GM12878 (cell line): ENCODE data around the gene AIP. TPM values are rescaled to one million over a fixed set of nuclear protein-coding genes. Genes with fewer than 3 reads are reported as not detected.

Experiments
- ATAC-seq: fragments of 200-7000 bp; cut with Tn5 transposase; 3 replicates; pipeline ENCODE4 v1.9.1; 2020; ENCODE audit warnings: mild to moderate bottlenecking, moderate library complexity
- BruUV-seq: library from RNA; stranded (reverse); fragments of 400-500 nt; replicated peaks from 2 replicates; lab custom pipeline; 2021; lab: Mats Ljungman, UMichigan
- CTCF ChIA-PET: fragments of 300-600 bp; sonication (Branson Sonifier 250); formaldehyde crosslinking; extraction: SDS; loops from one replicate; lab custom pipeline; 2021; ENCODE audit warnings: inconsistent platforms; lab: Yijun Ruan, JAX
- POLR2A ChIA-PET: fragments of 350-600 bp; formaldehyde crosslinking; extraction: SDS; loops from one replicate; lab custom pipeline; 2021; ENCODE audit warnings: inconsistent platforms; lab: Charles Lee
- RAD21 ChIA-PET: fragments of 300-600 bp; sonication (Branson Sonifier 250); formaldehyde crosslinking; loops from one replicate; lab custom pipeline; 2023; ENCODE audit warnings: antibody characterized with exemption; ENCODE audit not compliant: unreplicated experiment; lab: Charles Lee
- SMC1A ChIA-PET: fragments of 300-600 bp; sonication (Branson Sonifier 250); formaldehyde crosslinking; loops from one replicate; lab custom pipeline; 2023; ENCODE audit not compliant: unreplicated experiment, uncharacterized antibody; lab: Charles Lee
- DNase-seq: peaks from one replicate; pipeline ENCODE4 v3.0.0-alpha.2; 2011; ENCODE audit warnings: low read depth, low spot score
- FAIRE-seq: peaks from 3 replicates; lab custom pipeline; 2011; peaks lifted over from hg19 to GRCh38; lab: Jason Lieb, UNC
- H2AFZ ChIP-seq: 2 replicates; pipeline ENCODE4 v1.6.0; 2011; ENCODE audit warnings: low read depth, low read length, control low read depth; ENCODE audit not compliant: control insufficient read depth
- H3K27ac ChIP-seq: 2 replicates; pipeline ENCODE4 v1.5.1; 2011; ENCODE audit warnings: control low read depth; ENCODE audit not compliant: control insufficient read depth, insufficient read depth
- H3K27me3 ChIP-seq, 2 experiments: replicated peaks in 1 of 2; 2 replicates each; pipeline versions ENCODE4 v1.6.0 to v1.6.1; 2011; ENCODE audit warnings: low read length in 1 of 2; ENCODE audit not compliant: control insufficient read depth in 2 of 2, insufficient read depth in 2 of 2
- H3K36me3 ChIP-seq, 2 experiments: 2 replicates each; pipeline ENCODE4 v1.5.1; 2011; ENCODE audit warnings: low read length in 1 of 2; ENCODE audit not compliant: control insufficient read depth in 2 of 2, insufficient read depth in 2 of 2
- H3K4me1 ChIP-seq: 2 replicates; pipeline ENCODE4 v1.6.1; 2011; ENCODE audit warnings: mild to moderate bottlenecking, low read length, moderate library complexity, mixed read lengths; ENCODE audit not compliant: control insufficient read depth, insufficient read depth
- H3K4me2 ChIP-seq: 2 replicates; pipeline ENCODE4 v1.6.0; 2011; ENCODE audit warnings: control low read depth; ENCODE audit not compliant: control insufficient read depth, insufficient read depth
- H3K4me3 ChIP-seq: fragments of 200-600 bp; sonication (generic); 2 replicates; pipeline ENCODE4 v1.5.1; 2016
- H3K79me2 ChIP-seq: 2 replicates; pipeline ENCODE4 v1.6.0; 2011; ENCODE audit warnings: low read length; ENCODE audit not compliant: control insufficient read depth, insufficient read depth
- H3K9ac ChIP-seq: 2 replicates; pipeline ENCODE4 v1.8.0; 2011; ENCODE audit warnings: low read length, control low read depth, mixed read lengths; ENCODE audit not compliant: control insufficient read depth, insufficient read depth
- H3K9me3 ChIP-seq: replicated peaks from 3 replicates; pipeline ENCODE4 v1.5.1; 2011; ENCODE audit warnings: mild to moderate bottlenecking, low read length; ENCODE audit not compliant: control insufficient read depth, insufficient read depth
- H4K20me1 ChIP-seq: 2 replicates; pipeline ENCODE4 v1.6.0; 2011; ENCODE audit not compliant: control insufficient read depth, insufficient read depth
- ASH2L ChIP-seq: fragments of 300-600, 200-600 bp; sonication (generic); IDR thresholded peaks from 2 replicates; pipeline ENCODE4 v1.6.1; 2017; ENCODE audit warnings: low read depth, mild to moderate bottlenecking, borderline replicate concordance
- HDAC2 ChIP-seq: fragments of 200-600 bp; sonication (generic); IDR thresholded peaks from 2 replicates; pipeline ENCODE4 v1.6.1; 2017
- LARP7 ChIP-seq: fragments of 450-650 bp; IDR thresholded peaks from 2 replicates; pipeline ENCODE4 v1.6.1; 2017; ENCODE audit warnings: mild to moderate bottlenecking
- MLLT1 ChIP-seq: fragments of 450-650 bp; IDR thresholded peaks from 2 replicates; pipeline ENCODE4 v1.6.1; 2016; ENCODE audit warnings: mild to moderate bottlenecking
- NFYA ChIP-seq: IDR thresholded peaks from 2 replicates; pipeline ENCODE4 v1.6.1; 2011; ENCODE audit warnings: low read depth, mild to moderate bottlenecking, low read length, improper control_type of control experiment, borderline replicate concordance
- PKNOX1 ChIP-seq: fragments of 450-650 bp; IDR thresholded peaks from 2 replicates; pipeline ENCODE4 v1.6.1; 2016; ENCODE audit warnings: mild to moderate bottlenecking
- RCOR1 ChIP-seq: conservative IDR thresholded peaks from 2 replicates; pipeline ENCODE4 v1.6.1; 2012; ENCODE audit warnings: low read depth, low read length, improper control_type of control experiment
- SUZ12 ChIP-seq: fragments of 200-600 bp; sonication (generic); IDR thresholded peaks from one replicate; pipeline ENCODE4 v1.6.1; 2018; ENCODE audit warnings: antibody characterized with exemption, mild to moderate bottlenecking; ENCODE audit not compliant: unreplicated experiment
- TARDBP ChIP-seq: IDR thresholded peaks from 2 replicates; pipeline ENCODE4 v1.6.1; 2016; ENCODE audit warnings: borderline replicate concordance
- ZBTB4 ChIP-seq: fragments of 450-650 bp; formaldehyde crosslinking; IDR thresholded peaks from 2 replicates; pipeline ENCODE4 v1.4.0; 2022; ENCODE audit warnings: mild to moderate bottlenecking, moderate library complexity
- ZNF207 ChIP-seq: fragments of 450-650 bp; IDR thresholded peaks from 2 replicates; pipeline ENCODE4 v1.6.1; 2014; ENCODE audit warnings: antibody characterized with exemption, mild to moderate bottlenecking, borderline replicate concordance
- WGBS: methylation state at CpG from one replicate; pipeline ENCODE4 v1.1.6; 2016; ENCODE audit warnings: low lambda C conversion rate; ENCODE audit not compliant: insufficient replicate concordance, insufficient coverage; ENCODE audit errors: missing lambda C conversion rate; 5-methylcytosine and 5-hydroxymethylcytosine counted together
- in situ Hi-C: fragments of 300-500 bp; cut with MboI; formaldehyde crosslinking; loops from 9 replicates; pipeline ENCODE4 v1.14.3; 2018; ENCODE audit warnings: mixed read lengths
- intact Hi-C: fragments of 100-400 bp; cut with micrococcal nuclease; formaldehyde crosslinking; loops from one replicate; pipeline ENCODE4 v1.14.2; 2022; ENCODE audit not compliant: unreplicated experiment
- polyA plus RNA-seq, 11 experiments: library from polyadenylated mRNA; depleted of rRNA in 4 of 11; unstranded in 6 of 11; stranded (reverse) in 5 of 11; fragments of >200 nt; fragmentation: Nextera tagmentation in 4 of 11; fragmentation: Illumina TruSeq in 1 of 11; extraction: Ambion mirVana in 4 of 11; extraction: Trizol in 1 of 11; gene quantifications; 1 replicate in 1 of 11; 2 replicates in 10 of 11; pipeline versions ENCODE4 v1.2.1 to v1.2.3, GENCODE V29; 2011 to 2016; ENCODE audit warnings: inconsistent platforms in 2 of 11, missing spikeins in 2 of 11, low read depth in 1 of 11
- total RNA-seq, 4 experiments: library from RNA; depleted of rRNA in 3 of 4; stranded (reverse); fragments of >200 nt in 3 of 4; fragmentation: Illumina TruSeq in 1 of 4; extraction: Trizol in 1 of 4; gene quantifications; 2 replicates each; pipeline versions ENCODE4 v1.2.1 to v1.2.3, GENCODE V29; 2013 to 2021

The AIP gene
- total and polyA plus RNA-seq, 10 of the 15 experiments (the other 5 are each of a cell fraction or from before 2014, with no cell fraction given) = 12.6 to 164 (median 104) TPM

GRCh38 chr11:67495234-67496005, 12.6 kb downstream of the AIP start:
- no peak for DNase-seq
- RAD21 ChIA-PET = interaction anchor here (0.8 kb wide), 1 partner anchor 141 kb away, joined by 3 read pairs; no protein-coding TSS in a partner anchor
- CTCF ChIA-PET = no interaction called here
- SMC1A ChIA-PET = no interaction called here
- intact Hi-C loops (no loop called here), in situ Hi-C loops (no loop called here)
- Histone ChIP-seq H3K36me3 (peaks cover 1 to 14% of the 10 kb centered on the region in 2 experiments; a peak in 3 of 4 replicates), H3K79me2 (no peaks in the 10 kb centered on the region), H2AFZ (no peak overlapping the region), H4K20me1 (no peaks in the 10 kb centered on the region; the same call in 1 of the 2 replicates), H3K4me3 (no peak overlapping the region), H3K9ac (no peak overlapping the region), H3K4me1 (no peaks in the 10 kb centered on the region), H3K9me3 (no peaks in the 10 kb centered on the region), H3K27me3 (no peaks in the 10 kb centered on the region), H3K27ac (no peak overlapping the region), H3K4me2 (no peak overlapping the region)
- 96% methylated on average over 16 of the region's 16 CpGs for WGBS
- POLR2A ChIA-PET = no interaction called here
- BruUV-seq = no TSS peak
- no peak for ATAC-seq
- FAIRE-seq = no peak
- TF ChIP-seq NFYA = no peak
- no peak for TF ChIP-seq MLLT1
- no peak for TF ChIP-seq LARP7

GRCh38 chr11:67496113-67496512, 13.3 kb downstream of the AIP start:
- no peaks in the 10 kb centered on the region; the same call in 1 of the 2 replicates for H3K4me1 ChIP-seq
- H3K9ac ChIP-seq = no peak overlapping the region
- no peaks in the 10 kb centered on the region for H3K9me3 ChIP-seq
- no peak for FAIRE-seq
- no peaks in the 10 kb centered on the region for H3K27me3 ChIP-seq
- no peak for DNase-seq
- intact Hi-C loops (no loop called here), in situ Hi-C loops (no loop called here)
- CTCF ChIA-PET = no interaction called here
- H3K27ac ChIP-seq = no peak overlapping the region
- no peak for ATAC-seq
- SMC1A ChIA-PET = no interaction called here
- POLR2A ChIA-PET = no interaction called here
- H2AFZ ChIP-seq = no peak overlapping the region
- no peak overlapping the region for H3K4me2 ChIP-seq
- WGBS = 90% methylated on average over 12 of the region's 12 CpGs
- no peak overlapping the region for H3K4me3 ChIP-seq
- peaks cover 0 to 9% of the 10 kb centered on the region in 2 experiments; a peak in 3 of 4 replicates for H3K36me3 ChIP-seq
- no peaks in the 10 kb centered on the region; the same call in 1 of the 2 replicates for H4K20me1 ChIP-seq
- TSS peak; percentile 16 for BruUV-seq
- no peaks in the 10 kb centered on the region for H3K79me2 ChIP-seq
- RAD21 ChIA-PET = no interaction called here
- TF ChIP-seq ASH2L = no peak
- TF ChIP-seq SUZ12 = no peak
- no peak for TF ChIP-seq ZNF207
- TF ChIP-seq RCOR1 = no peak
- no peak for TF ChIP-seq TARDBP
- no peak for TF ChIP-seq PKNOX1
- no peak for TF ChIP-seq ZBTB4 (CRISPR knock-in tag)
- no peak for TF ChIP-seq HDAC2
